OCI-LY3 (cell line): ENCODE results near the gene KRTAP29-1.

Experiments used
- H2AFZ ChIP-seq: fragments of 200-600, 300-600 bp; shearing (Covaris generic); 2 replicates; pipeline ENCODE4 v1.6.0; 2014; ENCODE audit warnings: antibody characterized with exemption, low read depth, low read length
- H3K27ac ChIP-seq: fragments of 200-600, 300-600 bp; sonication (generic); 2 replicates; pipeline ENCODE4 v1.5.1; 2014; ENCODE audit warnings: mild to moderate bottlenecking, low read length, moderate library complexity, mixed read lengths
- H3K27me3 ChIP-seq: fragments of 200-600, 300-600 bp; sonication (generic); 2 replicates; pipeline ENCODE4 v1.6.1; 2014; ENCODE audit warnings: low read depth, low read length, mixed read lengths
- H3K36me3 ChIP-seq: fragments of 200-600, 300-600 bp; sonication (generic); replicated peaks from 2 replicates; pipeline ENCODE3; 2014; ENCODE audit warnings: low read depth, low read length, mixed read lengths
- H3K4me1 ChIP-seq: fragments of 300-600, 200-600 bp; sonication (generic); 2 replicates; pipeline ENCODE4 v1.6.1; 2014; ENCODE audit warnings: low read length, mixed read lengths
- H3K4me2 ChIP-seq: fragments of 200-600, 300-600 bp; sonication (generic); 2 replicates; pipeline ENCODE4 v1.6.1; 2014; ENCODE audit warnings: low read length, mixed read lengths
- H3K4me3 ChIP-seq: fragments of 300-600, 200-600 bp; sonication (generic); 2 replicates; pipeline ENCODE4 v1.5.1; 2014; ENCODE audit warnings: antibody characterized with exemption, mild to moderate bottlenecking, low read length, moderate library complexity
- H3K79me2 ChIP-seq: fragments of 300-600, 200-600 bp; shearing (Covaris generic); 2 replicates; pipeline ENCODE4 v1.6.1; 2014; ENCODE audit warnings: mild to moderate bottlenecking, low read length, mixed read lengths
- H3K9ac ChIP-seq: fragments of 300-600, 200-600 bp; shearing (Covaris generic); 2 replicates; pipeline ENCODE4 v1.6.0; 2014; ENCODE audit warnings: mild to moderate bottlenecking, low read length, moderate library complexity
- H3K9me3 ChIP-seq: fragments of 200-600, 300-600 bp; shearing (Covaris generic); 2 replicates; pipeline ENCODE4 v1.6.1; 2014; ENCODE audit warnings: low read length, mixed read lengths; ENCODE audit not compliant: insufficient read depth
- H4K20me1 ChIP-seq: fragments of 200-600, 300-600 bp; sonication (generic); 2 replicates; pipeline ENCODE4 v1.6.1; 2016; ENCODE audit warnings: low read length, mixed read lengths; ENCODE audit not compliant: insufficient read depth
- CTCF ChIP-seq: fragments of 200-600, 300-600 bp; sonication (generic); IDR thresholded peaks from 2 replicates; pipeline ENCODE4 v1.5.1; 2014; ENCODE audit warnings: antibody characterized with exemption, low read length, low read depth
- EZH2phosphoT487 ChIP-seq: fragments of 200-600 bp; shearing (Covaris generic); IDR thresholded peaks from 2 replicates; pipeline ENCODE4 v1.6.1; 2018; ENCODE audit warnings: antibody characterized with exemption, mixed run types, low read depth

Gene KRTAP29-1

GRCh38 chr17:41326173-41327145, 23.8 kb upstream of the KRTAP29-1 start:
- no peak for TF ChIP-seq CTCF
- no peak for TF ChIP-seq EZH2phosphoT487
- Histone ChIP-seq H2AFZ (no peak overlapping the region), H3K9me3 (no peaks in the 10 kb centered on the region), H3K4me1 (no peaks in the 10 kb centered on the region), H3K36me3 (no peaks in the 10 kb centered on the region), H3K9ac (no peak overlapping the region), H3K27ac (no peak overlapping the region), H3K4me2 (no peak overlapping the region), H3K79me2 (no peaks in the 10 kb centered on the region), H4K20me1 (no peaks in the 10 kb centered on the region), H3K4me3 (no peak overlapping the region), H3K27me3 (no peaks in the 10 kb centered on the region)

DNA sequence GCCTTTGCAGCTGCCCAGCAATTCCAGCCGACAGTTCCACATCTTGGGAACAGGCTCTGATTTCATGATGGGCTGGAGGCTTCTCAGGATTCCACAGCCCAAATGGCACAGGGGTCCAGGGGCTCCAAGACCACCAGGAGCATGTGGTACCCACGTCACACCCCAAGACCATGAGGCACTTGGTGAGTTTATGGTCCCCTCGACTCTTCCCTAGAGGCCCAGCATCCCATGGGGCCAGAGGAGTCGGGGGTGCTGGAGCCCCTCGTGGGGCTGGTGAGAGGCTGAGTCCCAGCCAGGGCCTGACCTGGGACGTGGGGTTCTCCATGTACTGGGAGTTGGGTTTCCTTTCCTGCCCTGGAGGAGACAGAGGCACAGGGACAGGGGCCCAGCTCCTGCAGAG, 23.0 kb upstream of the KRTAP29-1 start:
- Histone ChIP-seq H3K4me2 (no peak overlapping the region), H3K27ac (no peak overlapping the region), H2AFZ (no peak overlapping the region), H3K9me3 (no peaks in the 10 kb centered on the region), H4K20me1 (no peaks in the 10 kb centered on the region), H3K79me2 (no peaks in the 10 kb centered on the region), H3K4me1 (no peaks in the 10 kb centered on the region), H3K27me3 (no peaks in the 10 kb centered on the region), H3K36me3 (no peaks in the 10 kb centered on the region), H3K4me3 (no peak overlapping the region), H3K9ac (no peak overlapping the region)
- TF ChIP-seq EZH2phosphoT487 (no peak), CTCF (no peak)

- Histone ChIP-seq H3K9ac (no peak overlapping the region), H3K4me1 (no peaks in the 10 kb centered on the region), H3K4me3 (no peak overlapping the region), H3K79me2 (no peaks in the 10 kb centered on the region), H2AFZ (no peak overlapping the region), H3K27me3 (no peaks in the 10 kb centered on the region), H3K4me2 (no peak overlapping the region), H3K36me3 (no peaks in the 10 kb centered on the region), H3K9me3 (no peaks in the 10 kb centered on the region), H4K20me1 (no peaks in the 10 kb centered on the region), H3K27ac (no peak overlapping the region)
- no peak for TF ChIP-seq EZH2phosphoT487
- TF ChIP-seq CTCF, result no peak
Measured at GRCh38 chr17:41325126-41325525, 22.5 kb upstream of the KRTAP29-1 start.

- Histone ChIP-seq H3K4me1 (no peaks in the 10 kb centered on the region), H3K27me3 (no peaks in the 10 kb centered on the region), H3K4me2 (no peak overlapping the region), H3K9me3 (no peaks in the 10 kb centered on the region), H3K27ac (no peak overlapping the region), H3K9ac (no peak overlapping the region), H3K36me3 (no peaks in the 10 kb centered on the region), H3K79me2 (no peaks in the 10 kb centered on the region), H4K20me1 (no peaks in the 10 kb centered on the region), H3K4me3 (no peak overlapping the region), H2AFZ (no peak overlapping the region)
- peak; percentile 30 for TF ChIP-seq CTCF
- no peak for TF ChIP-seq EZH2phosphoT487
Measured at GRCh38 chr17:41324180-41325075, 21.8 kb upstream of the KRTAP29-1 start.
